Sciatic nerve (tissue), 2 donors: Measurements from ENCODE around the gene NEDD9. TPM values are rescaled to one million over a fixed set of nuclear protein-coding genes. Genes with fewer than 3 reads are reported as not detected.

Experiments
- ATAC-seq: fragments of 200-7000 bp; cut with Tn5 transposase; one replicate; pipeline ENCODE4 v1.9.1; 2020; ENCODE audit warnings: mild to moderate bottlenecking, moderate library complexity
- DNase-seq: peaks from one replicate; pipeline ENCODE4 v3.0.0-alpha.2; 2020; ENCODE audit warnings: low spot score
- intact Hi-C: fragments of 100-400 bp; cut with DNase I; formaldehyde crosslinking; loops from one replicate; pipeline ENCODE4 v1.14.2; 2022
- total RNA-seq: library from RNA; stranded (reverse); fragmentation: NEBNext Ultra II Directional; extraction: Animal tissue kit (Norgen Biotek cat#: 25700); gene quantifications from one replicate; pipeline ENCODE4 v1.2.1, GENCODE V29; 2021
- donor health status: DM: no; HTN: no; CAD: no.
- donor health status: DM: no; HTN: no; CAD: no.

Gene NEDD9
- total RNA-seq, 1 donor from 2014 or later, result 55.4 TPM

DNA sequence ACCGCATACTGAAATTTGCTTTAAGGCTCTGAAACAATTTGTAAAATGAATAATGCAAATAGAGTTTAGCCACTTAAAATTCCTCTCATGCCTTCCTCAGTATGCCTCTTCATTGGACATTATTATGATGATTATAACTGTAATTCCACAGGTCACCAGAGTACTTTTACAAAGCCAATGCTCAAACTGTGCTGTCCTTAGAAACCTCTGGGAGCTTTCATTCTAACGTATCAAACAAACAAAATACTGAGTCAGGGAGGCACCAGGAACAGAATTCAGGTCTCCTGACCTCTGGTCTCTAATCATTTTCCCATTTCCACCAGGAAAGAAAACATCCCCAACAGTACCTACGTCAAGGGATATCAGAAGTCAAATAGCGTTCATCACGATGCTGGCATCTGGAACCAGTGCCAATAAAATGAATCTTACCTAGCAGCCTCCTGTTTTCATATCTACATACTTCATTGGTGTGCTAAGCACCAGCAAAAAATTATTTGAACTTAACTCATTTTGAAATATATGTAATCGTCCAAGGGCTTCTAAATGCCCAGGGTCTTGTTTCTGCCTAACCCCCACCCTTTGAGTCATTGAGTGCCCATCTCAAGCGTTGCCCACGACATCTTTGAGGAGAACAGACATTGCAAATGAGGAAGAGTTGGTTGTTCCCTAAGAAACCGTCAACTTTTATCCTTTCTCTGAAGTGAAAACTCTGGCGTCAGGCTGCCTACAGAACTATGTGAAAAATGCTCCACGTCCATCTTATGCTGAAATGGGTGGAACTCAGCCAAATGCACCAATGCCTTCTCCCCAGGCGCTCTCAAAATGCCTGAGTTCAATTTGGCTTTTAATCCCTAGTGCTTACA, 37.9 kb downstream of the NEDD9 start:
- DNase-seq (no peak), ATAC-seq (peak; percentile 44)
- intact Hi-C loops, result no loop called here

DNA sequence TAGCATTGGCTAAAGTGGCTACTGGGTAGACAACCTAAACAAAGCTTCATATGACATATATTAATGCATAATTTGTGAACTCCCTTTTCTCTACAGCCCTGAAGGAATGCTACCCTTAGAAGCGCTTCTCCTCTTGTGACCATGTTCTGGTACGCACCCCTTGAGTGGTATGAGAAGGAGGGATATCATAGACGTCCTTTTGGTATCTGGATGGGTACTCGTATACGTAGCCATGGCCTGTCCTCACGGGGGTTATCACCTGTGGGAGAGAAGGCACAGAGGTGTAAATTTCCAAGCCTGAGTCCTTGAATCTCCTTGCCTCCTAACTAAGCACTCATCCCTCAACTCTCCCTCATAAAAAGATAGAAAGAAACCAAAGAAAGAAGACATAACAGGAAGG, 39.0 kb downstream of the NEDD9 start:
- DNase-seq (no peak), ATAC-seq (no peak)
- intact Hi-C loops, result no loop called here

GRCh38 chr6:11192167-11192566, 40.3 kb downstream of the NEDD9 start:
- intact Hi-C loops, result no loop called here
- DNase-seq (no peak), ATAC-seq (no peak)

DNA sequence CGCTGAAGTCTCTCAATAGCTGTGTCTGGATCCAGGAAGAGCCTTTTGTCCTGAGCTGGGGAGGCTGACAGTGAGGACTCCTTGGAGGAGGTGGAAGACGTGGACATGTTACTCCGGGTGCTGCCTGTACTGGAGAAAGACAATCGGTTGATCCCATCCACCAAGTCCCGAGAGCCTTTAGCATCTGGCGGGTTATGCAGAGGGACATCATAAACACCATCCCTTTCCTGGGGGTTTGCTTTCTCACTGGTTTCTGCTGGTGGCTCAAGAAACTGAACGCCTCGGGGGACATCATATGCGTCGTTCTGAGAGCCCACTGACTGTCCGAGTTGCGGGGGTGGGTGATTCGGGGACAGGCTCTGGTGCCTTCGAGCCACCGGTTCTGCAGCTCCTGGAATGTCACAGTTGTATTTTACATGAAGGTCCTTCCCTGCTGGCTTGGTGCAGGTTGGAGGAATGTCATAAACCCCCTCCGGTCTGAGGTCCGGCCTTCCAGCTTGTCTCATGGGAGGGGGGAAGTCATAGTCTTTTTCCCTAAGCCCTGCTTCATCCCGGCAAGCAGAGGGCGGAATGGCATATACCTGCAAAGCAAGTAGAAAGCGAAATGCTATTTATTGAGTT, 41.7 kb downstream of the NEDD9 start:
- ATAC-seq, result no peak
- intact Hi-C loops, result no loop called here
- no peak for DNase-seq

DNA sequence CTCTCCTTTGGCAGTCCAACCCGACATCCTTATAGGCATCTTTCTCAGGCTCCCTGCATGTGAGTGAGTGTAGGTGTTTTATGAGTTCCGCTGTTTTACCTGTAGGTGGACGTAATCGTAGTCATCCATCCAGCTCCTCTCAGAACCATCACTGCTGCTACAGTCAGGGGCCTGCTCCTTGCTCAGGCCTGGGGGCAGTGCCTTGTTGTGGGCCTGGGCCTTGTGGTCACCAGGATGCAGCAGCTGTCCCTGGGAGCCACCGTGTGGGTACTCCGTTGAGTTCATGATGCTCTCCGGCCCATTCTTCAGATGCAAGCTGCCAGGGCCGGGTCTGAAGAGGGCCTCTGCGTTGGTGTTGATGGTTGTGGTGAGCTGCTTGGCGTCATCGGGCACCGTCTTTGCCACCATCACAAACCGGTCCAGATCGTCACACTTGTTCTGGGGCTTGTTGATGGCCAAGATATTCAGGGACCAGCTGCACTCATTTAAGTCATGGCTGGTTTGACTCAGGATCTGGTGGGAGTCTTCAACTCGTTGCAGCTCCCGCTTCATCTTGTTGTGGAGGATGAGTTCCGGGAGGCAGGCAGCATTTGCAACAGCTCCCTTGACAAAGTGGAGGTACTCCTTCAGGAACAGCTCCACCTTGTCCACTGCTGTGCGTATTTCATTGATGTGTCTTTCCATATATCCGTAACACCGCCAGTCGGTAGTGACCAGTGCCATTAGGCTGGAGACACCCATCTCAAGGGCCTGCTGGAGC, 42.4 kb downstream of the NEDD9 start:
- ATAC-seq, result no peak
- no peak for DNase-seq
- intact Hi-C loops, result no loop called here

GRCh38 chr6:11188161-11188915, 44.1 kb downstream of the NEDD9 start:
- DNase-seq (no peak), ATAC-seq (no peak)
- intact Hi-C loops, result no loop called here

GRCh38 chr6:11187301-11187700, 45.2 kb downstream of the NEDD9 start:
- intact Hi-C loops, result no loop called here
- DNase-seq, result no peak
- ATAC-seq, result no peak

DNA sequence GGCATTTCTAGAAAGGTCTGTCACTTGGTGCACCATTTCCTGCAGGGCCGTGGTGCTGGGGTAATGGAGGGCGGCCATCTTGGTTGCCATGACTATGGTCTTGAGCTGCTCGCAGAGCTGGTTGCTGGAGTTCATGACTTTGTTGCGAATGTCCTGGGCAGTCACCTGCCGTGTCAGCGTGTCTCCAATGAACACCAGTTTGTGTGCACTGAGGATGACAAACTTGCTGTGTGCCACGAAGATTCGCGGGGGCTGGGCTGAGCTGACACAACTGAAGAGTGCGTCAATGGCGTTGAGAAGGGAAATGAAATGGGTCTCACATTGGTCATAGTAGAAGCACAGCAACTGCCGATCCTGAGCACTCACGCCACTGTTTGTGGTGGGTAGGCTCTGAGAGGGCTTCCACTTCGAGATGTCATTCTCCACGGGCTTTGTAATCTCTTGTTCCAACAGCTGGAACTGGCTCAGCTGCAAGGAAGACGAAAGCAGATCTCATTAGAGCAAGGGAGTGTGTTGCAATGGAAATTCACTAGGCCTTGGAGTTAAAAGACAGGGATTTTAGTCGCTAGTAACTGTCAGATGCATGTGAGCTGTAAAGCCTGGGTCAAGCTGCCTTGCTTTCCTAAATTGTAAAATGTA, 47.1 kb downstream of the NEDD9 start:
- intact Hi-C loops, result no loop called here
- no peak for ATAC-seq
- no peak for DNase-seq

- ATAC-seq, result no peak
- DNase-seq, result no peak
- intact Hi-C loops, result no loop called here
Observed at GRCh38 chr6:11183761-11184362, 48.6 kb downstream of the NEDD9 start.

DNA sequence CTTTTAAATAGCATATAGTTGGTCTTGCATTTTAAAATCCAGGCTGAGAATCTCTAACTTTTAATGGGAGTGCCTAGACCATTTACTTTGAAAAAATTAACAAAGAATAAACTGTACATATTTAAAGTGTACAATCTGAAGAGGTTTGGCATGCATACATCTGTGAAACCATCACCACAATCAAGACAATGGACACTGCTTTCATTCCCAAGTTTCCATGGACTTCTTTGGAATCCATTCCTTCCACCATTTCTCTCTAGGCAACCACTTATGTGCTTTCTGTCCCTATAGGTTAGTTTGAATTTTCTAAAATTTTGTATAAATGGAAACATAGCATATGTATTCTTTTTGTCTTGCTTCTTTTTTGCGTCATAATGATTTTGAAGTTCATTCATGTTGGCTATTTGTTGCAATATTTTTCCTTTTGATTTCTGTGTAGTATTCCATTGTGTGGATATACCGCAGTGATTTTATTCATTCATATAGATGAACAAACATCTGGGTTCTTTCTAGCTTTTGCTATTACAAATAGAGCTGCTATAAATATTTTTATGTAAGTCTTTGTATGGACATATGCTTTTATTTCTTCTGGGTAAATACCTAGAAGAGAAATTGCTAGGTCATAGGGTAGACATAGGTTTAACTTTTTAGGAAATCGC, 50.9 kb downstream of the NEDD9 start:
- intact Hi-C loops, result no loop called here
- ATAC-seq, result no peak
- DNase-seq, result no peak

GRCh38 chr6:11179419-11180202, 52.9 kb downstream of the NEDD9 start:
- DNase-seq, result no peak
- ATAC-seq, result no peak
- intact Hi-C loops, result no loop called here

DNA sequence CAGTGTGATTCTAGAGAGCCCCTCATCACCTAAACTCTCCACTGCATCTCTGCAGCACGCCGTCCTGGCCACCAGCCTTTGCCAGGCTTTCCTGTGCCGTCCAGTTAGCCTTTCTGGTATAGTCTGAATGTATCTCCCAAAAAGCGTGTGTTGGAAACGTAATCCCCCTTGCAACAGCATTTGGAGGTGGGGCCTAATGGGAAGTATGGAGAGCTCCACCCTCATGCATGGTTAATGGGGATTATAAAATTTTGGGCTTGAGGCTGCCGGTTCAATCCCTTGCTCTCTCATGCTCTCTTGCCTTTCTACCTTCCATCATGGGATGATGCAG, 53.4 kb downstream of the NEDD9 start:
- ATAC-seq (no peak), DNase-seq (no peak)
- intact Hi-C loops, result no loop called here

DNA sequence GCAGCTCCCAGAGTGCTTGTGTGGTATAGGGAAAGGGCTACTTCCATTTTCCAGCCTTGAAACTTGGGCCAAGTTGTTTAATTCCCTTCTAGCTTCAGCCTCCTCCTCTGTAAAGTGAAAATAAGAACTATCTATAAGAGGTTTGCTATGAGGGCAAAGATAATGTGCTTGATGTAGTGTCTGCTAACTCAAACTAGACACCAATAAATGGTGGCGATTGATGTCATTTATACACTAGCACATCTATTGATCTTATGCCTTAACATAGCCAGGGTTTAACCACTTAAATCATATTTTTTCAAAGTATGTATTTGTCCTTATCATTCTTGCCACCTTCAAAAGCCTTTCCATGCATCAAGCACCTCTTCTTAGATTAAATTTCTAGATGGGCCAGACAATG, 55.2 kb downstream of the NEDD9 start:
- ATAC-seq, result no peak
- intact Hi-C loops, result no loop called here
- no peak for DNase-seq

DNA sequence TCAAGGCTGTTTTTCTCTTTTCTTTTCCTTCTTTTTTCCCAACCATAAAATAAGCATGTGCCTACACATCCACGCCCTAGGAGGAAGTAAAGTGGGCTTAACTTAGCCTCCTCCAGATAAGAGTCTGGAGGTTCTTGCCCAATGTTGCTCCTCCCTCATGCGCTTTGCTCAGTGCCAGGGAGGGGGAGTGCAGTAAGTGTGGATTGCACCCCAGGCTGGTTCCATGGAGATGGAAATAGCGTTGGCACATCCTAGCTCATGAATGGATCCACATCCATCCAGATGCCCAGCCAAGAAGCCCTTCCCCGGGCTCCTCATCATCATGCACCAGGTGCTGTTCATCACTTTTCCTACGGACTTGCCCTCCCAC, 58.2 kb downstream of the NEDD9 start:
- DNase-seq (no peak), ATAC-seq (no peak)
- intact Hi-C loops, result no loop called here

DNA sequence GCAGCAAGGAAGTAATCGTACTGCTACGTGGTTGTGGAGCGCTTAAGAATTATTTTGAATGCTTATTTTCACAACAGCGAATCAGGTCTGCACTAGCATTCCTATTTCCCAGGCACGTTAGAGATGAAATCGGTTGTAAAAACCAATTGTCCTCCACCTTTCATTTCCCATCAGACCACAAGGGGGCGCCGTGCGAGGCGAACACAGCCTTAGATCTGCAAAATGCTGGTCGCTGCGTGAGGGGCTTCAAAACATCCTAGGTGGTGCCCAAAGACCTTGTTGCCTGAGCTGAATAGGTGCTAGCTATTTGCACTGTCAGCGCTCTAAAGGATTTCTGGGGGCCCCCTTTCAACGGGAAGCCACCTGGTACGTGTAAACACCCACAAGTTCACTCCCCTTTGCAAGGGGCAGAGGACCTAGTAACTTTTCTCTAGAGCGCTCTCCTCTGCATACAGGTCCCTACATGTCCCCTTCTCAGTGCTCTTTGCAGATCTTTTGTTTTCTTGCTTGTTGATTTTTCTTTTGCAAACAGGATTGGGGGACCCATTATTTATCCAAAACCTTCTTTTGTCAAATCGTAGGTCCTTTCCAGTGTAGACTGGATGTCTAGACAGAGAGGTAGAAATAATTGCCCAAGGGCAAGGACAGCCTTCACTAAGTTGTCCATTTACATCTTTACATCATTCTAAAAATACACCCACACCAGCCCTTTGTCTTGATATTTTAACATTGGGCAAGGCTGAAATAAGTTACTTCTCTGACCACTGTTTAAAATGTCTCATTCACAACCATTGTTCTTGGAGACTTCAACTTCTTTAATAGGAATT, 59.8 kb downstream of the NEDD9 start:
- intact Hi-C loops, result no loop called here
- ATAC-seq (peak; percentile 77), DNase-seq (peak; percentile 86)

DNA sequence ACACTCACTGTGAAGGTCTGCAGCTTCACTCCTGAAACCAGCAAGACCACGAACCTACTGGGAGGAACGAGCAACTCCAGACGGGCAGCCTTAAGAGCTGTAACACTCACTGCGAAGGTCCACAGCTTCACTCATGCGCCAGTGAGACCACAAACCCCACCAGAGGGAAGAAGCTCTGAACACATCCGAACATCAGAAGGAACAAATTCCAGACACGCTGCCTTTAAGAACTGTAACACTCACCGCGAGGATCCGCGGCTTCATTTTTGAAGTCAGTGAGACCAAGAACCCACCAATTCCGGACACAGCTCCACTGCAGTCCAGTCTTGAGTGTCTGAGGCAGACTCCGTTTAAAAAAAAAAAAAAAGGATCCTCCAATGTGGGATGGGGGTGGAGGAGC, 60.5 kb downstream of the NEDD9 start:
- ATAC-seq (no peak), DNase-seq (no peak)
- intact Hi-C loops, result no loop called here
